Measurements from ENCODE around the gene MYO3B. TPM values are rescaled to one million over a fixed set of nuclear protein-coding genes. Genes with fewer than 3 reads are reported as not detected.

Gene MYO3B
- total and polyA plus RNA-seq, 2 of the 8 experiments (the other 6 are each of a cell fraction or from before 2014, with no cell fraction given) = 0.17 to 0.19 TPM

GRCh38 chr2:170139276-170139967, 38.5 kb upstream of the MYO3B start:
- no peak for FAIRE-seq
- Histone ChIP-seq H4K8ac (ENCODE audit: extremely low read depth, insufficient read depth, low read length) (no peak overlapping the region), H3K14ac (ENCODE audit: insufficient read length) (no peak overlapping the region), H3K23ac (ENCODE audit: insufficient read length) (no peak overlapping the region), H3K79me1 (ENCODE audit: low read depth, low read length) (no peaks in the 10 kb centered on the region), H3K4ac (replicated peaks; ENCODE audit: insufficient read length, low read depth, low read length) (no peak overlapping the region), H3K56ac (replicated peaks; ENCODE audit: insufficient read length, low read depth, low read length) (no peak overlapping the region), H2BK15ac (ENCODE audit: low read length) (no peak overlapping the region), H3K36me3 (ENCODE audit: control insufficient read depth in 2 of 4, insufficient read depth in 4 of 4, low read length in 3 of 4) (no peaks in the 10 kb centered on the region), H3K9ac (replicated peaks in 1 of 4; ENCODE audit: extremely low read depth in 1 of 4, low read depth in 3 of 4, low read length in 3 of 4) (no peak overlapping the region; a peak in 1 of 7 replicates), H2BK120ac (replicated peaks; ENCODE audit: low read depth, low read length) (no peak overlapping the region), H4K20me1 (replicated peaks in 1 of 2; ENCODE audit: control insufficient read depth in 1 of 2, insufficient read depth in 2 of 2, low read length in 2 of 2) (no peaks in the 10 kb centered on the region), H3K27me3 (replicated peaks in 1 of 4; ENCODE audit: control insufficient read depth in 3 of 4, extremely low read depth in 1 of 4, insufficient read depth in 3 of 4, low read length in 3 of 4) (no peaks in the 10 kb centered on the region; a peak in 1 of 7 replicates), H2BK5ac (ENCODE audit: low read depth, low read length) (no peak overlapping the region), H2AK5ac (ENCODE audit: low read depth, low read length) (no peak overlapping the region), H2BK20ac (ENCODE audit: low read length) (no peak overlapping the region), H3K4me2 (ENCODE audit: insufficient read depth in 1 of 2, low read depth in 2 of 2, low read length in 2 of 2) (no peak overlapping the region), H3K18ac (ENCODE audit: extremely low read depth, low read length) (no peak overlapping the region), H4K91ac (replicated peaks; ENCODE audit: insufficient read length, low read length) (no peak overlapping the region), H4K5ac (ENCODE audit: insufficient read length, low read depth, low read length) (no peak overlapping the region), H3K4me3 (ENCODE audit: extremely low read depth in 1 of 4, insufficient read depth in 2 of 4, low read depth in 3 of 4, low read length in 4 of 4) (no peak overlapping the region), H3K9me3 (ENCODE audit: insufficient read depth in 2 of 2, low read depth in 1 of 2, low read length in 1 of 2) (no peaks in the 10 kb centered on the region), H3K4me1 (replicated peaks in 1 of 4; ENCODE audit: control insufficient read depth in 3 of 4, insufficient read depth in 4 of 4, low read length in 3 of 4) (peaks cover 0 to 3% (median 0%) of the 10 kb centered on the region in 4 experiments; a peak in 3 of 7 replicates), H3K27ac (ENCODE audit: low read depth, low read length) (no peak overlapping the region), H2BK12ac (ENCODE audit: low read depth, low read length) (no peak overlapping the region), H3K23me2 (ENCODE audit: low read depth, low read length) (no peaks in the 10 kb centered on the region), H2AFZ (ENCODE audit: low read length) (peak overlapping the region; percentile 24; the same call in 1 of the 2 replicates), H3K79me2 (ENCODE audit: control insufficient read depth in 1 of 2, insufficient read depth in 2 of 2, low read length in 2 of 2) (no peaks in the 10 kb centered on the region)
- TF ChIP-seq FOSL1 (IDR thresholded peaks at IDR 0.05; ENCODE audit: insufficient read depth, low read depth, low read length) = no peak
- no peak for TF ChIP-seq RNF2 (IDR thresholded peaks at IDR 0.05; ENCODE audit: borderline replicate concordance, low read depth, low read length, missing control alignments, poor library complexity, severe bottlenecking)
- POLR2A ChIA-PET (ENCODE audit: partially characterized antibody) = interaction anchor here (1.0 kb wide), 1 partner anchor 314 kb away, joined by 3 read pairs; the partner anchor contains the start of gene METTL5
- CTCF ChIA-PET (ENCODE audit: partially characterized antibody) = no interaction called here
- DNase-seq (ENCODE audit: low read depth in 1 of 2, low spot score in 2 of 2) = no peak
- 87% methylated on average over 9 of the region's 9 CpGs; no CpG with 5 or more reads in 1 of the 2 experiments for WGBS, 2 experiments (ENCODE audit: extremely low coverage in 1 of 2, insufficient coverage in 1 of 2, insufficient read length in 1 of 2, insufficient replicate concordance in 2 of 2, low coverage in 1 of 2, low lambda C conversion rate in 2 of 2, missing lambda C conversion rate in 1 of 2)
